Stimulated activated CD8-positive, alpha-beta memory T cell treated with anti-CD3 and anti-CD28 coated beads, Interleukin-12 subunit alpha, Interleukin-12 subunit beta, amount 100 ng/mL, for 24 hours (primary cell): Measurements from ENCODE around the gene KRTAP4-2.
"Not testable (repeated sequence)": the region's sequence is repeated elsewhere in the genome, so short reads cannot be mapped to it uniquely, and the experiment has no call there.

Experiments used
- DNase-seq: peaks from one replicate; pipeline ENCODE4 v3.0.0-alpha.2; 2020; ENCODE audit errors: extremely low read depth

The KRTAP4-2 gene

GRCh38 chr17:41163828-41164227, 14.2 kb downstream of the KRTAP4-2 start:
- DNase-seq: no peak

DNA sequence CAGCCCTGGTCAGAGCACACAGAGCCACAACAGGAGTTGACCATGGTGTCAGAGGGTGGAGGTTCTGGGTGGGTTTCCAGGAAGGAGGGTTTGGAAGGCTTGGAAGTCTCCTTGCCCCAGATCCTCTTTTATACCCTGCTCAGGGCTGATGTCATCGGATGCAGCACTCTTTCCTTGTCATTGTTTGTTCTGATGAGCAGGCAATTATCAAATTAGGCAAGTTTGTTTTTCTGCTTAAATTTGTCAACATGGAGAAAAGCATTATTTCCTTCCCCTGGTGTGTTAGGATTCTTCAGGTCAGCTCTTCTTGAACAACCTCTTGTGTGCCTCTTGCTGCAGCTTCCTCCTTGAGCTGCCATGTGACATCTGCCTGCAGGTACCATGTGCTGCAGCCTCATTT, 17.4 kb downstream of the KRTAP4-2 start, which contains the start of gene KRTAP4-4:
TSS of gene KRTAP4-4 (minus strand) at position 101 of the 400 bp plus-strand sequence. CDS start at position 44, 57 bp downstream.
- DNase-seq: no peak

GRCh38 chr17:41160190-41160589, 17.8 kb downstream of the KRTAP4-2 start:
- not testable (repeated sequence) for DNase-seq

- DNase-seq: no peak
Observed at GRCh38 chr17:41153856-41154255, 24.2 kb downstream of the KRTAP4-2 start.

GRCh38 chr17:41151525-41151924, 26.5 kb downstream of the KRTAP4-2 start:
- no peak for DNase-seq

DNA sequence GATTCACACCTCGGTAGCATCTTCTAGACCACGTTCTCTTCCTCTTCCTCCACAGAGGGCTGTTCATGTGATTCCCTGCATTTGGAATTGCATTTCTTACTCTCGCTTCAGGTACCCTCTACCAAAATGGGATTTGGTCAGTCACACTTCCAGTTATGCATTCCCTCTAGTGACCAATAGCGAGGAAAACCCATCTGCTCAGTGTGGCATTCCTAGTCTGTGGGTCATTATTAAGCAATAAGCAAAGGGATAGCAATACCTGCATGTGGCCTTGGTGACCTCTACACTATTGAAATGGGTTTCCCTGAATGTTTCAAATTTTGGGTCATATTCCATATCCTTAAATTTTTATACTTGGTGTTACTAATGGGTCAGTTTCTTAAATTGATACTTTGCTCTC, 28.0 kb downstream of the KRTAP4-2 start:
- no peak for DNase-seq

GRCh38 chr17:41149652-41149985, 28.4 kb downstream of the KRTAP4-2 start, which contains the start of gene KRTAP4-5:
KRTAP4-5 (minus strand) TSS chr17:41149825; CDS start chr17:41149767, 58 bp downstream.
- DNase-seq: no peak

- not testable (repeated sequence) for DNase-seq
Observed at GRCh38 chr17:41148971-41149651, 28.9 kb downstream of the KRTAP4-2 start.

- no peak for DNase-seq
Observed at GRCh38 chr17:41147531-41148204, 30.4 kb downstream of the KRTAP4-2 start.

- DNase-seq: no peak
Observed at GRCh38 chr17:41145261-41145660, 32.8 kb downstream of the KRTAP4-2 start.

- no peak for DNase-seq
Observed at GRCh38 chr17:41144846-41145245, 33.2 kb downstream of the KRTAP4-2 start.

DNA sequence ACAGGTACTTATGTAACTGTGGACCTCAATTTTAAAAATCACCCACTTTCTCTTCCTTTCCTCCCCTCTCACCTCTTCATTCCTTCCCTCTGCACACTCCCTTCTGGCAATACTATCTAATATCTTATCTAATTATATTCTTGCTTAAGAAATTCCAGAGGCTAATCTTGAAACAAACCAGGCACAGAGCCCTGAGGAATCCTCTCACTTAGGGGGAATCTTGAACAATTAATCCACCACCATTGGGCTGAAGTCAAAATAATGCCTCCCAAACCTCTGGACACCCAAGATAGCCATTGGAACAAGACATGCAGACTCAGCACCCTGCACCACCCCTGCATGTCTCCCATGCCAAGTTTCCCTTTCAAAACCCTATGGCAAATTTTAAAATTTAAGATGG, 36.7 kb downstream of the KRTAP4-2 start:
- DNase-seq: no peak

- no peak for DNase-seq
Observed at GRCh38 chr17:41140360-41141131, 37.5 kb downstream of the KRTAP4-2 start, which contains the start of gene KRTAP4-6. KRTAP4-6 (minus strand) TSS chr17:41140544; CDS start chr17:41140487, 57 bp downstream.

DNA sequence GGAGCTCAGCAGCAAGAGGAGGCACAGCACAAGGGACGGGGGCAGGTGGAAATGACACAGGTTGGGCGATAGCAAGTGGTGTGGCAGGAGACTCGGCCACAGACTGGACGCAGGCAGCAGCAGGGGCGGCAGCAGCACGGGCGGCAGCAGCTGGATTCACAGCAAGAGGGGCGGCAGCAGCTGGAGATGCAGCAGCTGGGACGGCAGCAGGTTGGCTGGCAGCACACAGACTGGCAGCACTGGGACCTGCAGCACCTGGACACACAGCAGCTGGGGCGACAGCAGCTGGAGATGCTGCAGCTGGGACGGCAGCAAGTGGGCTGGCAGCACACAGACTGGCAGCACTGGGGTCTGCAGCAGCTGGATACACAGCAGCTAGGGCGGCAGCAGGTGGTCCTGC, 38.2 kb downstream of the KRTAP4-2 start:
- DNase-seq: not testable (repeated sequence)

GRCh38 chr17:41133880-41134735, 43.9 kb downstream of the KRTAP4-2 start:
- no peak for DNase-seq

DNA sequence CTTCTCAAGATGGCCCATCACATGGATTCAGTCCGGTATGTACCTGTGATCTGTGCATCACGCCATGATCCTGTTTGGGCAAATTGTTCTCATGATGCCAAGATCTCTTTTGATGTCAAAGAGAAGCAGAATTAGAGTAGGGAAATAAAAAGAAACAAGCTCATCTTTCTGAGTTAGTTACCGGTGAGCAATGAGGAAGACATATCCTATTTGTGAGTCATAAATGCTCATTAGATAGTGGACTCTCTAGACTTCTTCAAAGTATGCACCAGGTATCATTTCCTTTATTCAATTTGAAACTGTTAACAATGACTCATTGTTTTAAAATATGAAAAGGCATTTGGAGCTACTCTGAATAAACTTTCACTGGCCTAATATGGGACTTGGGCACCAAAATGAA, 46.0 kb downstream of the KRTAP4-2 start:
- DNase-seq: no peak
